H1 (cell line): Measurements from ENCODE around the gene RBL1.

Source experiments
- ATF2 ChIP-seq: IDR thresholded peaks from 2 replicates; pipeline ENCODE4 v1.6.1; 2012; ENCODE audit warnings: low read length, inconsistent platforms
- BCL11A ChIP-seq, 2 experiments: IDR thresholded peaks; one replicate each; pipeline ENCODE4 v1.6.1; 2011; ENCODE audit warnings: low read depth in 2 of 2, low read length in 2 of 2, mild to moderate bottlenecking in 2 of 2
- CBX5 ChIP-seq: fragments of 300-800, 300-1000 bp; sonication (generic); IDR thresholded peaks from 2 replicates; pipeline ENCODE4 v1.7.1; 2016; ENCODE audit warnings: antibody characterized with exemption, low read length, low read depth
- KDM1A ChIP-seq: fragments of 200-600, 300-600 bp; sonication (generic); IDR thresholded peaks from 2 replicates; pipeline ENCODE4 v1.7.1; 2016; ENCODE audit warnings: mild to moderate bottlenecking, low read length, borderline replicate concordance
- MAX ChIP-seq: IDR thresholded peaks from 2 replicates; pipeline ENCODE4 v1.6.1; 2012; ENCODE audit warnings: inconsistent platforms
- NRF1 ChIP-seq: IDR thresholded peaks from 2 replicates; pipeline ENCODE4 v1.6.1; 2011; ENCODE audit warnings: mild to moderate bottlenecking, low read depth, low read length, improper control_type of control experiment
- POLR2A ChIP-seq, 2 experiments: IDR thresholded peaks; 1 replicate in 1 of 2; 2 replicates in 1 of 2; pipeline ENCODE4 v1.6.1; 2011; ENCODE audit warnings: low read depth in 2 of 2, low read length in 2 of 2, mild to moderate bottlenecking in 2 of 2; ENCODE audit errors: control extremely low read depth in 1 of 2
- POLR2AphosphoS5 ChIP-seq: IDR thresholded peaks from 2 replicates; pipeline ENCODE4 v1.6.1; 2011; ENCODE audit warnings: low read depth, low read length
- SIRT6 ChIP-seq: IDR thresholded peaks from one replicate; pipeline ENCODE4 v1.7.1; 2012; ENCODE audit warnings: low read length, inconsistent platforms
- SP1 ChIP-seq: IDR thresholded peaks from 2 replicates; pipeline ENCODE4 v1.6.1; 2011; ENCODE audit warnings: low read depth, low read length
- SP4 ChIP-seq: IDR thresholded peaks from 2 replicates; pipeline ENCODE4 v1.6.1; 2012; ENCODE audit warnings: low read length, inconsistent platforms
- YY1 ChIP-seq: IDR thresholded peaks from 2 replicates; pipeline ENCODE4 v1.6.1; 2011; ENCODE audit warnings: low read depth, mild to moderate bottlenecking, low read length
- ZNF274 ChIP-seq: IDR thresholded peaks from 2 replicates; pipeline ENCODE4 v1.7.0; 2012; ENCODE audit warnings: low read length, borderline replicate concordance; ENCODE audit errors: extremely low read depth
- TF ChIP-seq, protein P1 (sequence below), 3 experiments: IDR thresholded peaks; 1 replicate in 2 of 3; 2 replicates in 1 of 3; pipeline versions ENCODE4 v1.5.1 to v1.6.1; 2011; ENCODE audit warnings: low read length in 3 of 3, mild to moderate bottlenecking in 3 of 3, inconsistent platforms in 2 of 3, low read depth in 1 of 3, moderate library complexity in 1 of 3; ENCODE audit not compliant: insufficient read depth in 1 of 3; ENCODE audit errors: control extremely low read depth in 1 of 3

GRCh38 chr20:37032077-37032476 is 63.7 kb downstream of the RBL1 start:
- TF ChIP-seq, protein P1, sequence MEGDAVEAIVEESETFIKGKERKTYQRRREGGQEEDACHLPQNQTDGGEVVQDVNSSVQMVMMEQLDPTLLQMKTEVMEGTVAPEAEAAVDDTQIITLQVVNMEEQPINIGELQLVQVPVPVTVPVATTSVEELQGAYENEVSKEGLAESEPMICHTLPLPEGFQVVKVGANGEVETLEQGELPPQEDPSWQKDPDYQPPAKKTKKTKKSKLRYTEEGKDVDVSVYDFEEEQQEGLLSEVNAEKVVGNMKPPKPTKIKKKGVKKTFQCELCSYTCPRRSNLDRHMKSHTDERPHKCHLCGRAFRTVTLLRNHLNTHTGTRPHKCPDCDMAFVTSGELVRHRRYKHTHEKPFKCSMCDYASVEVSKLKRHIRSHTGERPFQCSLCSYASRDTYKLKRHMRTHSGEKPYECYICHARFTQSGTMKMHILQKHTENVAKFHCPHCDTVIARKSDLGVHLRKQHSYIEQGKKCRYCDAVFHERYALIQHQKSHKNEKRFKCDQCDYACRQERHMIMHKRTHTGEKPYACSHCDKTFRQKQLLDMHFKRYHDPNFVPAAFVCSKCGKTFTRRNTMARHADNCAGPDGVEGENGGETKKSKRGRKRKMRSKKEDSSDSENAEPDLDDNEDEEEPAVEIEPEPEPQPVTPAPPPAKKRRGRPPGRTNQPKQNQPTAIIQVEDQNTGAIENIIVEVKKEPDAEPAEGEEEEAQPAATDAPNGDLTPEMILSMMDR (IDR thresholded peaks at IDR 0.05; ENCODE audit: control extremely low read depth in 1 of 3, insufficient read depth in 1 of 3, low read depth in 1 of 3, low read length in 3 of 3) = no peak
- TF ChIP-seq ATF2 (no peak), KDM1A (no peak), POLR2A (IDR thresholded peaks at IDR 0.05; ENCODE audit: control extremely low read depth in 1 of 2, low read depth in 2 of 2, low read length in 2 of 2) (no peak), POLR2AphosphoS5 (no peak), YY1 (no peak), ZNF274 (no peak), SP4 (no peak), CBX5 (no peak), NRF1 (no peak), SP1 (no peak), SIRT6 (no peak), MAX (no peak), BCL11A (IDR thresholded peaks at IDR 0.05; ENCODE audit: low read depth in 2 of 2, low read length in 2 of 2) (no peak)
